SK-N-MC (cell line): Measurements from ENCODE around the gene NPLOC4.

Experiments used
- EZH2 ChIP-seq: fragments of 200-600 bp; sonication (generic); IDR thresholded peaks from one replicate; pipeline ENCODE4 v1.6.1; 2017; ENCODE audit warnings: antibody characterized with exemption
- FOXP2 ChIP-seq: optimal IDR thresholded peaks from 2 replicates; pipeline ENCODE3; 2011; ENCODE audit warnings: mild to moderate bottlenecking, moderate library complexity; ENCODE audit not compliant: insufficient read depth; ENCODE audit errors: extremely low read length, control extremely low read depth
- POLR2AphosphoS5 ChIP-seq: IDR thresholded peaks from 2 replicates; pipeline ENCODE4 v1.6.1; 2012; ENCODE audit warnings: mild to moderate bottlenecking, low read depth, low read length, borderline replicate concordance

DNA sequence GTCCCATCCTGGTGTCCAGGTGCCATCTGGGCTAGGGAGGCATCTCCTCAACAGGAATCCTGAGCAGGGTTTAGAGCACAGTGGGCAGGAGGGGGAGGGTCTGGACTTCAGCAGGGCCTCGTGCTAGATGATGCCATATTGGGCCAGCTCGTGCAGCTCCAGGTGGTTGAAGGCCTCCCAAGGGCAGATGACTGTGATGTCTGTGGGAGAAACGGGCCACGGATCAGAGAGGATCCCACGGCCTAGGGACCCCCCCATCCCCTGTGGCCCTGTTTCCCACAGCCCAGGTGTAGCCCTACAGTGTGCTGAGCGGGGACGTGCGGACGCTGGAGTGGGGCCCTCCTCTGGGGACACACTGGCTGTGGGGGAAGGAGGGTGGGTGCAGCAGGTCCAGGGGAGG is 14.0 kb upstream of the NPLOC4 start:
- TF ChIP-seq EZH2 (no peak), POLR2AphosphoS5 (no peak), FOXP2 (no peak)
